Stimulated activated CD4-positive, alpha-beta T cell treated with anti-CD3 and anti-CD28 coated beads, TNF-alpha, amount 100 ng/mL, for 24 hours (primary cell): ENCODE data around the gene AKAP8L.

Source experiments
- DNase-seq, 3 experiments: peaks; one replicate each; pipeline ENCODE4 v3.0.0-alpha.2; 2020; ENCODE audit warnings: low read depth in 3 of 3

The AKAP8L gene

GRCh38 chr19:15432629-15433518 lies 14.1 kb upstream of the AKAP8L start:
- DNase-seq = peak; percentile 84 to 93 (median 85)

DNA sequence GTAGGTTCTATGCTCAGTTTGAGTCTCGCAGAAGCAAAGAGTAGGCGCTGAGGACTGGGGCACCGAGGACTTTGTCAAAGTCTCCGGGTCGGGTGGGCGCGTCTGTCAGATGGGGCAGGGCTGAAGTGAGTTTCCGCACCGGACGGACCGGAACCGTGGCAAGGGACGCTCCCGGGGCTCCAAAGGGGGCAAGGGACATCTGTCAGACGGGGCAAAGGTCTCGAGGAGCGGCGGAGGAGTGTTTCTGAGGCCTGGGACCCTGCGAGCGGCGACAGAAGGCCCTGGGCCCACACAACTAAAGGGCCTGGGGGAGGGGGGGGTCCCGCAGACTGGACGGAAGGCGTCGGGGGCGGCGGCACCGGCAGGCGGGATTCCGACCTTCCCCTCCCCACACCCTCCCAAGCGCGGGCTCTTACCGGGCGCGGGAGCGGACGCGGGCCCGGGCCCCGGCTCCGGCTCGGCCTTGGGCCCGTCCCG lies 13.3 kb upstream of the AKAP8L start:
- DNase-seq = peak in 1 of 3 experiments; percentile 39

DNA sequence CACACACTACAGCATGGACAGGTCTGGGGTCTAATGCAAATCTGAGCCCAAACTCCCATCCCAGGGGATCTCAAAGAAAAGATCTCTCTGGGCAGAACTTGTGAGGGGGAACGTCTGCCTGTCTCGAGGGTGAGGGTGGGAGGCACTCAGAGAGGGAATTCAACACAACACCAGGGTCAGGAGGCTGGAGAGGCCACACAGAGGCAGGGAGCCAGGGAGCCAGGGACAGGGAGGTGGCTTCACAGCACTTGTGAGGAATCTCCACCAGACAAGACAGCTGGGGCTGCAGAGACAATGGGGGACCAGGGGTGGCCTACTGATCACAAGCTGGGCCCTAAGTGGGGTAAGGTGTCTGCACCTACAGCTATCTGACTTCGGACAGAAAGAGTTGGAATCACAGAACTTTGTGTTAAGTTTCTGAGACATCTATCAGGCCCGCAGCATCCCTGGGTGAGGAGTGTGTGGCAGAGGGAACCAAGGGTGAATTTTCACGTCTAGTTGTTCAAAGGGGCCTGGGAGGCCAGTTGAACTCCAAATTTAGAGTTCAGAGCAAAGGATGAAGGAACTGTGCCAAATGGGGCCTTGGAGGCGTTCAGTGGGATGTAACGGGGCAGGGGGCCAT lies 12.7 kb upstream of the AKAP8L start:
- DNase-seq = no peak

- DNase-seq = no peak
Observed at GRCh38 chr19:15430526-15431120, 11.8 kb upstream of the AKAP8L start.

DNA sequence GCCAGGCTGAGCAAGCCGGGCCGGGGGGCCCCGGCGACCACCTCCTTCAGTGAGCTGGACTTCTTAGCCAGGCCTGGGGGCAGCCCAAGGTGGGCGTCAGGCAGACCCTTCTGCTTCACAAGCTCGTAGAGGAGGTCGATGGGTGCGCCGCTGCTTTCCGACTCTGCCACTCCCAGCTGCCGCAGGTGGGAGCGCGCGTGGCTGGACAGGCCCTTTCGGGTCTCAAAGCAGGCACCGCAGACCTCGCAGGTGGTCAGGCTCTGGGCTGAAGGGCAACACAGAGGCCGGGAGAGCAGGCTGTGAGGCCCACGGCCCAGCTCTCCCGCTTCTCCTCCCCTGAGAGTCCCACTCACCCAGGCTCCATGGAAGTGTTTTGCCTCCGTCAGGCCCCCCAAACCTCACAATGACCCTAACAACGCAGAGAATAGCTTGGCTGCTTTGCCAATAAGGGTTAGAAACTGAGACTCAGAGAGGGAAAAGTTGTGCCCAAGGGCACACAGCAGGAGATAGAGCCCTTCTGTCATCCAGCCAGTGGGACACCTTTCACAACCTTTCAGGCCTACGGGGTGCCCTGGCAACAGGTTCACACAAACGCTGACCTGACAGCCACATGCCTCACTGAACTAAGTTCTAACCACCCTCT lies 11.2 kb upstream of the AKAP8L start:
- no peak for DNase-seq

- DNase-seq = no peak
Observed at GRCh38 chr19:15428956-15429824, 10.4 kb upstream of the AKAP8L start.

DNA sequence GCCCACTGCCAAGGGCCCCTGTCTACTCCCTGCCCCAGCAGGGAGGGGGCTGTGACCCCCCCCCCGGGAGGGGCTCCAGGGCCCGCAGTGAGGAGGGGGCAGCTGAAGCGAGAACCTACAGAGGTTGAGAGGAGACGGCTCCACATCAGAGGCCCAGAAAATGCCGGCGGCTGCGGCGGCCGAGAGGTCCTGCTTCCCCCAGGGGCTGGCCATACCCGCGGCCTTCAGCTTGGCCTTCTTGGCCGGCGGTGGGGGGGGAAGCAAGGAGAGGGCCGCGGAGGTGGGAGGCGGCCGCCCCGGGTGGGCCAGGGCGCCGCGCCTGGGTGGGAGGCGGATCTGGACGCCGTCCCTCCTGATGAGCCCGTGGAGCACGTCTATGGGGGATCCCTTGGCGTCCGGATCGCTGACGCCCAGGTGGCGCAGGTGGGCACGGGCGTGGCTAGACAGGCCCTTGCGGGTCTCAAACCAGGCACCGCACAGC lies 9.2 kb upstream of the AKAP8L start:
- no peak for DNase-seq

GRCh38 chr19:15427350-15427700 lies 8.5 kb upstream of the AKAP8L start:
- DNase-seq = no peak

DNA sequence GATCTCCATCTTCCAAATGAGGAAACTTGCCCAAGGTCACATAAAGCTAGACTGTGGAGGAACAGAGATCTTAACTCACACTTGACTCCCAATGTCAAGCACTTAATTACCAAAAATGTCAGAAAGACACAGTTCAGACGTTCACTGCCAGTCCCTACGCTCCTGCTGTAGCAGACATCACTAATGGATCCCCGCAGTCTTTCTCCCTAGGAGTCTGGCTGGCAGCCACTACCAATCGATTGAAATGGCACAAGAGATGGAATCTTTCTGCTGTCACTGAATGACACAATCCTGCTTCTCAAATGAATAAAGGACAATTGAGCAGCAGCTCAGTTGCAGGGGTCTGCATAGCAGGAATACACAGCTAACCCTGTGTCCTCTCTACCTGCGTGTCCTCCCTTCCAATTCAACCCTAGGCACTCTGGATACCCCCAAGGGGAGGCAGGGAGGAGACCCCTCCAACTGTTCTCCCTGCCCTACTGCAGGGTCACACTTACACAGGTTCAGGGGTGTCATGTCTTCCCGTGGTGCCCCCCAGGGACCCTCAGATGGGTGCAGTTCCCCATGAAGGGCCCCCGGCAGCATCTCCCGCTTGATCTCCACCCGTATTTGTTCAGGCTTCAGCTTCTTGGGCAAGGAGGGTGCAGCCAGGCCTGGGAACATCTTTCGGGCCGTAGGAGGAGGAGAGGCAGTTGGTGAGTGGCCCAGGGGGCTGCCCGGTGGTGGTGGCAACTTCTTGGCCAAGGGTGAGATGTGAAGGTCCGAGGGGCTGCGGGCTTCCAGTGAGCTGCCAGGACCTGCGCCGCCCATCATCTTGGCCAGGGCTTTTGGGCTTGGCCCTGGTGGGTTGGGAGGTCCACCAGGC lies 7.9 kb upstream of the AKAP8L start:
- DNase-seq = no peak

- no peak for DNase-seq
Observed at GRCh38 chr19:15425321-15425950, 6.6 kb upstream of the AKAP8L start.

GRCh38 chr19:15424692-15425272 lies 6.0 kb upstream of the AKAP8L start:
- DNase-seq = no peak

DNA sequence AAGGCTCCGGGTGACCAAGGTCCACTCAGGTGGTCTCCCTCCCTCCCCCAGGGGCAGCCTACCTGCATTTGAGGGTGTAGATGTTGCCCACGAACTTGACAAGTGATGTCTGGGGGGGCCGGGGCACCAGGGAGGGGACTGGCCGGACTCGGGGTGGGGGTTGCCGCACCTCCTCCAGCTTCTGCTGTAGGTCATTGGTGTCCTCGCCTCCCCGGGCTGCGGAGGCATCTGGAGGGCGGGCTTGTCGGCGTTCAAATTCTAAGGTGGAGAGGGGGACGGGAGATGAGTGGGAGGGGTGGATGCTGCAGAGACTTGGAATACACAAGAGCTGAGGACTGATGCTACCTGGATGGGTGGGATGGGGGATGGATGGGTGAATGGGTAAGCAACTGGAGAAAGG lies 5.3 kb upstream of the AKAP8L start:
- DNase-seq = no peak

- no peak for DNase-seq
Observed at GRCh38 chr19:15423130-15423529, 4.3 kb upstream of the AKAP8L start.

DNA sequence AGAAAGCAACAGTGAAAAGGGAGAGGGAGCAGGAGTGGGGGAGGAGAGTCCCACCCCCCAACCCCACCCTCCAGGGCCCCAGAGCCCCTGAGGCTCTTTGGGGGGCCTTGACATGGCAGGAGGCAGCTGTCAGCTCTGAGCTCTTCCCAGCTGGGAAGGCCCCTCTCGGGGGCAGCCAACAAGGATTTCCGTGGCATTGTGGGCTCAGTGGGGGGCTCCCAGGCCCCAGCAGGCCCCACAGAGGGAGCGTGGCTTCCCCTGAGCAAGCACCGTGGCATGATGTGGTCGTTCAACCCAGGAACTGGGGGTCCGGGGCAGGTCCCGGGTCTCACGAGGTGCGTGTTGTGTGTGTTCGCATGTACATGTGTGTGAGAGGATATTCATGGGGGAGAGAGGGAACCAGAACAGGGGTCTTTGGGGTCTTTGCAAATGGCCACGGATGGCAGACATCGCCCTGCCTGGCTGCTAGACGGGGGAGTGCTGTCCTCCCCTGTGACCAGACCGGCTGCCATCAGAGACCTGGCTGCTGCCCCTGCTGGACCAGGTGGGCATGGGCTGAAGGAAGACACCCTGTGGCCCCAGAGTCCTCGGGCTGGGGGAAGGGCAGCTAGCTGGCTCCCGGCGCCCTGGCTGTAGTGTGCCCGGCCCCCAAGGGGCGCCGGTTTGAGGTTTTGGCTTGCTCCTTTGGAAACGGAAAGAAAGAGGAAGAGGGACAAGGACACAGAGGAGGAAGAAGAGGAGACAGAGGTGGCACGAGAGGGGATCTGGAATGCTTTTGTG lies 3.7 kb upstream of the AKAP8L start:
- DNase-seq = no peak

DNA sequence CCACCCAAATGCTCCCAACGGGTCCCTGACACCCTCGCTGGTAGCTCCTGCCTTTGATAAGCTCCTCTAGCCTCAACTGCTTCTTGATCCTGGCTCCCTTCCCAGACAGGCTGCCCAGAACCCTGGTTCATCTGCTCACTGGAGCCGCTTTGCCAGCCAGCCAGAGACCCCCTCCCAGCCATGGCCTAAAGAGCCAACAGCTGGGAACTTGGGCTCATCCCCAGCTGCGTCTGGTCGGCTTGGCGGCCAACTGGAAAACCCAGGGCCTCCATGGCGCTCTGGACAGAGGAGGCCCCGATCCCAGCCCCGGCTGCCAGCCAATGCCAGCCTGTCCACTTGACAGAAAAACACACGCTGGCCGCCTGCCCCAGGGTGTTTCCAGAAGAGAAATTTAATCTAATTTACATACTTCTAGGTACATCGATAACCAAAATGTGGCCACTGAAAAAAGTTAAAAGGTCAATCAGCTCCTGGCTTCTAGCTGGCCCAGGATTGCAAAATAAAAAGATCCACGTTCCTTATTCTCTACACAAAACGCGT lies 3.0 kb upstream of the AKAP8L start:
- DNase-seq = no peak

DNA sequence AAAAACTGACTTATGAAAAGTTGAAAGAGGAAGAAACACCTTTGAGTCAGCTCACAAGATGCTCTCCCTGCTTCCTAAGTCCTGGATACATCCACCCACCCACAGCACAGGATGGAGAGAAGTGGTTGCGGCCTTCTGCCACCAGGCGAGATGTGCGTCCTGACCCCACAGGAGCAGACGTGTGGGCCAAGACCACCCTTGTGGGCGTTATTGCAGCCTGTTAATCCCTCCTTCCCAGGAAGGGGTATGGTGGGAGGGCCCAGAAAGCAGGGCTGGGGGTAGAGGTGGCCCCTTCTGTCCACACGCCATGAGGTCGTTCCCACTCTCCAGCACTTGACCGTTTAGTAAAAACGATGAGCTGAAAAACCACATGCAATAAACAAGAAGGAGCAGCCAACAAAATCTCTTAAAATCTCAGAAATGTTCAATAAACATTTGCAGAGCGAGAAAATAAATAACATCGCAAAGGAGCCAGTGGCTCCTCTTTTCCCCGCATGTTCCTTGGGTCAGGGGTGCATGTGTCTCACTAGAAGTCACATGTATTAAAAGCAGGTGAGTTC lies 2.4 kb upstream of the AKAP8L start:
- no peak for DNase-seq

- no peak for DNase-seq
Observed at GRCh38 chr19:15419413-15420025, 731 bp upstream of the AKAP8L start.

DNA sequence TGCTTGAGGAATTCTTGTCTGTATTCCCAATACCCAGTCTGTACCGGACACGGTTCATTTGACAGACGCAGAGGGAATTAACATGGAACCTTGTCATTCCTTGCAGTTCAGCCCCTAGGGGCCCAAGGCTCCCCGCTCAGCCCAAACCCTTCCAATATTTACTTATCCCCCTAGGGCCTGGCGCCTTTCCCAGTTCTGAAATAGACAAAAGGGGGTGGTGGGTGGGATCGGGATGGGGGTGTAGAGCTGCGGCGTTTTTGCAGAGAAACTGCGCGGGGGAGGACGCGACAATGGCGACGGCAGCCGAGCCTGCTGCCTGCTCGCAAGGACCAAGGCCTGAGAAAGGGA lies 583 bp downstream of the AKAP8L start:
- peak in 1 of 3 experiments; percentile 11 for DNase-seq
